NCI-H82 (cell line): Measurements from ENCODE around the gene NHS.
"Not testable (repeated sequence)": the region's sequence is repeated elsewhere in the genome, so short reads cannot be mapped to it uniquely, and the experiment has no call there.

ENCODE experiments used
- DNase-seq: peaks from one replicate; lab custom pipeline; 2025; lab: John Stamatoyannopoulos, UW

NHS gene

GRCh38 chrX:17496407-17496806 is 121.4 kb downstream of the NHS start:
- DNase-seq: no peak

GRCh38 chrX:17497193-17497592 is 122.2 kb downstream of the NHS start:
- DNase-seq: no peak

GRCh38 chrX:17499512-17499911 is 124.5 kb downstream of the NHS start:
- DNase-seq: no peak

GRCh38 chrX:17500145-17500579 is 125.2 kb downstream of the NHS start:
- DNase-seq: peak; percentile 2

GRCh38 chrX:17501746-17502145 is 126.7 kb downstream of the NHS start:
- no peak for DNase-seq

GRCh38 chrX:17506352-17506751 is 131.4 kb downstream of the NHS start:
- not testable (repeated sequence) for DNase-seq

GRCh38 chrX:17511556-17511955 is 136.6 kb downstream of the NHS start:
- DNase-seq: no peak

- no peak for DNase-seq
These were observed 144.4 kb downstream of the NHS start for GRCh38 chrX:17519358-17519757.

- no peak for DNase-seq
These were observed 145.1 kb downstream of the NHS start for GRCh38 chrX:17520016-17520615.

GRCh38 chrX:17521871-17522693 is 147.1 kb downstream of the NHS start:
- peak; percentile 52 for DNase-seq

GRCh38 chrX:17525266-17525665 is 150.3 kb downstream of the NHS start:
- no peak for DNase-seq

GRCh38 chrX:17525762-17526555 is 151.0 kb downstream of the NHS start:
- DNase-seq: no peak

- DNase-seq: no peak
These were observed 152.2 kb downstream of the NHS start for GRCh38 chrX:17527135-17527701.

- DNase-seq: no peak
These were observed 152.9 kb downstream of the NHS start for GRCh38 chrX:17527922-17528321.

GRCh38 chrX:17529151-17529745 is 154.2 kb downstream of the NHS start:
- no peak for DNase-seq

- DNase-seq: peak; percentile 27
These were observed 156.5 kb downstream of the NHS start for GRCh38 chrX:17531500-17531899.

- peak; percentile 47 for DNase-seq
These were observed 160.2 kb downstream of the NHS start for GRCh38 chrX:17535229-17535628.

- no peak for DNase-seq
These were observed 162.8 kb downstream of the NHS start for GRCh38 chrX:17537723-17538243.

GRCh38 chrX:17542123-17542522 is 167.1 kb downstream of the NHS start:
- no peak for DNase-seq

GRCh38 chrX:17544821-17545220 is 169.8 kb downstream of the NHS start:
- no peak for DNase-seq

- no peak for DNase-seq
These were observed 171.4 kb downstream of the NHS start for GRCh38 chrX:17546356-17546755.

- no peak for DNase-seq
These were observed 172.7 kb downstream of the NHS start for GRCh38 chrX:17547658-17548057.
